ENCODE measurements around the gene SRGAP1.

SRGAP1 gene

DNA sequence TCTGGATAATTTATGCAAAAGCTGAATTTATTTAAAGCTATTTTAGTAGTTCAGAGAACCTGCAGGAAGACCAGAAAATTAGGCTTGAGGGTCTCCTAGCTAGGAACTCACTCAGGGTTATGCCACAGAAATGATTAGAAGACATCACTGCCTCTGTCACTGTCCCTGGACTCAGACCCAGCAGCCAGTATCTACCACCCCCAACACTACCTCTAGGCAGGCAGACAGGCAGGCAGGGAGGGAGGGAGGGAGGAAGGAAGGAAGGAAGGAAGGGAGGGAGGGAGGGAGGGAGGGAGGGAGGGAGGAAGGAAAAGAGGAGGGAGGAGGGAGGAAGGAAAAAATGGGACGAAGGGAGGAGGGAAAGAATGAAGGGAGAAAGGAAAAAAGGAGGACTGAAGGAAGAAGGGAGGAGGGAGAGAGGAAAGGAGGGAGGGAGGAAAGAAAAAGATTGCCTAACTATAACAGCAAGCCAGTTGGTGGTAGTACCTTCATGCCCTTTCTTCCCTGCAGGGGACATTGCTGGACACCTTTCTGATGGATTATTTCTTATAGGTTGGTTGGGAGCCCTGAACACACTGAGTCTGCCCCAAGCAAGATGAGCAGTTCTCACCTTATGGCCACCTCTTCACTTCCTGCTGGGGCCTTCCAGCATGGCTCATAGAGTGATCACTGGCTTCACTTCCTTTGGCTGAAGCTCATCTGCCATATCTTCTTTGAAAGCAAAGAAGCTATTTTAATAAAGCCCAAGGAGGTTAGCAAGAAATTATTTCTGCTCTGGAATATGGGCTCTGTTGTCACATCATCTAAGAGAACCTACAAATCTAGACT is 327.9 kb downstream of the SRGAP1 start:
- ATAC-seq (ENCODE audit: insufficient read depth, low read depth), result no peak
- Histone ChIP-seq H3K4me2 (ENCODE audit: insufficient read depth, low read length) (no peak overlapping the region), H2AFZ (ENCODE audit: low read depth, low read length) (no peak overlapping the region), H3K27me3 (ENCODE audit: insufficient read depth, low read length, poor library complexity) (no peaks in the 10 kb centered on the region), H3K9me3 (ENCODE audit: insufficient read depth, low read length, severe bottlenecking) (no peaks in the 10 kb centered on the region), H3K27ac (ENCODE audit: low read length) (no peak overlapping the region), H3K4me1 (ENCODE audit: insufficient read depth, low read length) (no peaks in the 10 kb centered on the region), H3K4me3 (ENCODE audit: low read depth in 1 of 2, low read length in 2 of 2) (no peak overlapping the region), H3K9ac (ENCODE audit: low read depth, low read length) (no peak overlapping the region), H3K79me2 (ENCODE audit: insufficient read depth, low read length) (no peaks in the 10 kb centered on the region), H4K20me1 (ENCODE audit: insufficient read depth, low read length) (no peaks in the 10 kb centered on the region), H3K36me3 (ENCODE audit: insufficient read depth, low read length) (no peaks in the 10 kb centered on the region)
- no peak for DNase-seq
- TF ChIP-seq, protein P1, sequence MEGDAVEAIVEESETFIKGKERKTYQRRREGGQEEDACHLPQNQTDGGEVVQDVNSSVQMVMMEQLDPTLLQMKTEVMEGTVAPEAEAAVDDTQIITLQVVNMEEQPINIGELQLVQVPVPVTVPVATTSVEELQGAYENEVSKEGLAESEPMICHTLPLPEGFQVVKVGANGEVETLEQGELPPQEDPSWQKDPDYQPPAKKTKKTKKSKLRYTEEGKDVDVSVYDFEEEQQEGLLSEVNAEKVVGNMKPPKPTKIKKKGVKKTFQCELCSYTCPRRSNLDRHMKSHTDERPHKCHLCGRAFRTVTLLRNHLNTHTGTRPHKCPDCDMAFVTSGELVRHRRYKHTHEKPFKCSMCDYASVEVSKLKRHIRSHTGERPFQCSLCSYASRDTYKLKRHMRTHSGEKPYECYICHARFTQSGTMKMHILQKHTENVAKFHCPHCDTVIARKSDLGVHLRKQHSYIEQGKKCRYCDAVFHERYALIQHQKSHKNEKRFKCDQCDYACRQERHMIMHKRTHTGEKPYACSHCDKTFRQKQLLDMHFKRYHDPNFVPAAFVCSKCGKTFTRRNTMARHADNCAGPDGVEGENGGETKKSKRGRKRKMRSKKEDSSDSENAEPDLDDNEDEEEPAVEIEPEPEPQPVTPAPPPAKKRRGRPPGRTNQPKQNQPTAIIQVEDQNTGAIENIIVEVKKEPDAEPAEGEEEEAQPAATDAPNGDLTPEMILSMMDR (IDR thresholded peaks at IDR 0.05; ENCODE audit: borderline replicate concordance, extremely low read depth, low read length, poor library complexity, severe bottlenecking), result no peak
- TF ChIP-seq EZH2 (IDR thresholded peaks at IDR 0.05; ENCODE audit: borderline replicate concordance, low read depth, low read length, severe bottlenecking), result no peak

DNA sequence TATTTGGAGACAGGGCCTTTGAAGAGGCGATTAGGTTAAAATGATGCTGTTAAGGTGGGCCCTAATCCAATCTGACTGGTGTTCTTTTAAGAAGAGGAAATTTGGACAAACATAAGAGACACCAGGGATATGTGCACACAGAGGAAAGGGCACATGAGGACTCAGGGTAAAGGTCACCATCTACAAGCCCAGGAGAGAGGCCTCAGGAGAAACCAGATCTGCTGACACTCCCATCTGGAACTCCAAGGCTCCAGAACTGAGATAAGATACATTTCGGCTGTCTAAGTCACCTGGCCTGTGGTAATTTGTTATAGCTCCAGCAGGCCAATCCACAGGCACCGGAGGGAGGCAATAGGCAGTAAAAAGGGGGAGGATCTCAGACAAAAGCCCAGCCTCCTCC is 329.0 kb downstream of the SRGAP1 start:
- Histone ChIP-seq H3K79me2 (ENCODE audit: insufficient read depth, low read length) (no peaks in the 10 kb centered on the region), H3K9ac (ENCODE audit: low read depth, low read length) (no peak overlapping the region), H3K4me3 (ENCODE audit: low read depth in 1 of 2, low read length in 2 of 2) (no peak overlapping the region), H3K36me3 (ENCODE audit: insufficient read depth, low read length) (no peaks in the 10 kb centered on the region), H3K27me3 (ENCODE audit: insufficient read depth, low read length, poor library complexity) (no peaks in the 10 kb centered on the region), H4K20me1 (ENCODE audit: insufficient read depth, low read length) (no peaks in the 10 kb centered on the region), H3K27ac (ENCODE audit: low read length) (no peak overlapping the region), H3K4me1 (ENCODE audit: insufficient read depth, low read length) (no peaks in the 10 kb centered on the region), H3K9me3 (ENCODE audit: insufficient read depth, low read length, severe bottlenecking) (no peaks in the 10 kb centered on the region), H2AFZ (ENCODE audit: low read depth, low read length) (no peak overlapping the region), H3K4me2 (ENCODE audit: insufficient read depth, low read length) (no peak overlapping the region)
- no peak for DNase-seq
- no peak for ATAC-seq (ENCODE audit: insufficient read depth, low read depth)
- TF ChIP-seq EZH2 (IDR thresholded peaks at IDR 0.05; ENCODE audit: borderline replicate concordance, low read depth, low read length, severe bottlenecking), result no peak
- TF ChIP-seq, protein P1 (IDR thresholded peaks at IDR 0.05; ENCODE audit: borderline replicate concordance, extremely low read depth, low read length, poor library complexity, severe bottlenecking), result no peak

DNA sequence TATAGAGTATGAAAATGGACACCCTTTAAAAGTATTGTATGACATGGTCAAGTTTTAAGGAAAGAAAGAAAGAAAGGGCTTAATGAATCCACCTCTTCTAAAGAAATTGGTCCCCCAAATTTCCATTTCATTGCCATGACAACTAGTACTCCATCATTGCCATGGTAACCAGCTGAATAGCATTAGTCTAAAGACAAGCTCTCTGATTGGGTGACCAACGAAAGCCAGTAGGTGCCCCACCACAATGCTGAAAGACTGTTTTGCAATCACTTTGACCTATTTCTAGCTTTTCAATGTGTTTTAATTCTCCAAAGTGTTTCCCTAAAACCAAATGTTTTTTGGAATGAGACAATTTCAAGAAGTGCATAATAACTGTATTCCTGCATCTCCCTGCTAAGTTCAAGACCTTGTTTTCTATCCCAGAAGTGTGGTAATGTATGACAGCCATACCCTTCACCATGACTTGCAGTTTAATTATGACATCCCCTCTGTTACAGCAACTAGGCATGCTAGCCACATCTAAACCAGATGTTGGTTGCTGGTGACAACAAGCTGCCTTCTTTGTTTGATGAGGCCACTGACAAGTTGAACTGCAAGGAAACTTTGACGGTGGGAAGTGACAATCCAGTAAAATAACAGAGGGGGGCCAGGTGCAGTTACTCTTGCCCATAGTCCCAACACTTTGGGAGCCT is 330.9 kb downstream of the SRGAP1 start:
- DNase-seq (no peak), ATAC-seq (ENCODE audit: insufficient read depth, low read depth) (no peak)
- Histone ChIP-seq H3K9ac (ENCODE audit: low read depth, low read length) (no peak overlapping the region), H3K27ac (ENCODE audit: low read length) (no peak overlapping the region), H4K20me1 (ENCODE audit: insufficient read depth, low read length) (no peaks in the 10 kb centered on the region), H2AFZ (ENCODE audit: low read depth, low read length) (no peak overlapping the region), H3K4me1 (ENCODE audit: insufficient read depth, low read length) (no peaks in the 10 kb centered on the region), H3K79me2 (ENCODE audit: insufficient read depth, low read length) (no peaks in the 10 kb centered on the region), H3K36me3 (ENCODE audit: insufficient read depth, low read length) (no peaks in the 10 kb centered on the region), H3K4me2 (ENCODE audit: insufficient read depth, low read length) (no peak overlapping the region), H3K27me3 (ENCODE audit: insufficient read depth, low read length, poor library complexity) (no peaks in the 10 kb centered on the region), H3K4me3 (ENCODE audit: low read depth in 1 of 2, low read length in 2 of 2) (no peak overlapping the region), H3K9me3 (ENCODE audit: insufficient read depth, low read length, severe bottlenecking) (no peaks in the 10 kb centered on the region)
- TF ChIP-seq, protein P1 (IDR thresholded peaks at IDR 0.05; ENCODE audit: borderline replicate concordance, extremely low read depth, low read length, poor library complexity, severe bottlenecking), result no peak
- no peak for TF ChIP-seq EZH2 (IDR thresholded peaks at IDR 0.05; ENCODE audit: borderline replicate concordance, low read depth, low read length, severe bottlenecking)

Data from DND-41 (cell line).